Endodermal cell (in vitro differentiated cells): ENCODE results near the gene MSGN1. TPM values are rescaled to one million over a fixed set of nuclear protein-coding genes. Genes with fewer than 3 reads are reported as not detected.

Experiments
- DNase-seq: peaks from one replicate; pipeline ENCODE4 v3.0.0-alpha.2; 2017
- H3K27ac ChIP-seq: 2 replicates; pipeline ENCODE4 v1.5.1; 2013; ENCODE audit warnings: mild to moderate bottlenecking, low read depth, low read length, moderate library complexity
- H3K27me3 ChIP-seq: 2 replicates; pipeline ENCODE4 v1.6.1; 2013; ENCODE audit warnings: mild to moderate bottlenecking, low read length, moderate library complexity; ENCODE audit not compliant: insufficient read depth, control insufficient read depth, poor library complexity, severe bottlenecking
- H3K36me3 ChIP-seq: 2 replicates; pipeline ENCODE4 v1.7.0; 2013; ENCODE audit warnings: mild to moderate bottlenecking, low read length, moderate library complexity; ENCODE audit not compliant: control insufficient read depth, insufficient read depth
- H3K4me1 ChIP-seq: one replicate; pipeline ENCODE4 v1.7.0; 2013; ENCODE audit warnings: low read length; ENCODE audit not compliant: control insufficient read depth, insufficient read depth
- H3K4me3 ChIP-seq: 2 replicates; pipeline ENCODE4 v1.5.1; 2013; ENCODE audit warnings: mild to moderate bottlenecking, low read length, moderate library complexity
- H3K9ac ChIP-seq: 2 replicates; pipeline ENCODE4 v1.6.1; 2013; ENCODE audit warnings: mild to moderate bottlenecking, low read length, moderate library complexity; ENCODE audit not compliant: poor library complexity, severe bottlenecking; ENCODE audit errors: extremely low read depth
- H3K9me3 ChIP-seq: 2 replicates; pipeline ENCODE4 v1.6.1; 2013; ENCODE audit warnings: mild to moderate bottlenecking, low read length, moderate library complexity; ENCODE audit not compliant: control insufficient read depth
- H3K27ac Mint-ChIP-seq: 2 replicates; pipeline ENCODE4 v1.8.0; 2020; ENCODE audit warnings: mixed read lengths
- H3K27me3 Mint-ChIP-seq: 2 replicates; pipeline ENCODE4 v1.8.0; 2021; ENCODE audit warnings: mild to moderate bottlenecking, mixed read lengths; ENCODE audit not compliant: insufficient read depth
- H3K36me3 Mint-ChIP-seq: 2 replicates; pipeline ENCODE4 v1.8.0; 2020; ENCODE audit warnings: low read depth, mixed read lengths
- H3K4me1 Mint-ChIP-seq: 2 replicates; pipeline ENCODE4 v1.8.0; 2020; ENCODE audit warnings: mixed read lengths
- H3K4me3 Mint-ChIP-seq: 2 replicates; pipeline ENCODE4 v1.8.0; 2020; ENCODE audit warnings: mild to moderate bottlenecking, moderate library complexity, mixed read lengths
- H3K9me3 Mint-ChIP-seq: 2 replicates; pipeline ENCODE4 v1.8.0; 2020; ENCODE audit warnings: mild to moderate bottlenecking, mixed read lengths
- WGBS, 2 experiments: methylation state at CpG; one replicate each; pipeline versions ENCODE4 v1.1.5 to v1.1.7; 2013; ENCODE audit warnings: missing lambda C conversion rate in 2 of 2, mixed read lengths in 1 of 2; ENCODE audit not compliant: insufficient coverage in 1 of 2, insufficient read length in 1 of 2; 5-methylcytosine and 5-hydroxymethylcytosine counted together
- total RNA-seq, 2 donors: library from RNA; stranded (reverse); fragmentation: NEBNext Ultra II Directional in 1 of 2; extraction: Animal tissue kit (Norgen Biotek cat#: 25700) in 1 of 2; gene quantifications; 2 replicates in 1 of 2; 3 replicates in 1 of 2; pipeline ENCODE4 v1.2.1, GENCODE V29; 2021
- TF ChIP-seq, protein P1 (sequence below): fragments of 200-600 bp; sonication (generic); conservative IDR thresholded peaks from 2 replicates; pipeline ENCODE4 v1.5.0; 2021; ENCODE audit warnings: antibody characterized with exemption, mild to moderate bottlenecking

The MSGN1 gene
- total RNA-seq, 2 donors from 2014 or later = not detected

DNA sequence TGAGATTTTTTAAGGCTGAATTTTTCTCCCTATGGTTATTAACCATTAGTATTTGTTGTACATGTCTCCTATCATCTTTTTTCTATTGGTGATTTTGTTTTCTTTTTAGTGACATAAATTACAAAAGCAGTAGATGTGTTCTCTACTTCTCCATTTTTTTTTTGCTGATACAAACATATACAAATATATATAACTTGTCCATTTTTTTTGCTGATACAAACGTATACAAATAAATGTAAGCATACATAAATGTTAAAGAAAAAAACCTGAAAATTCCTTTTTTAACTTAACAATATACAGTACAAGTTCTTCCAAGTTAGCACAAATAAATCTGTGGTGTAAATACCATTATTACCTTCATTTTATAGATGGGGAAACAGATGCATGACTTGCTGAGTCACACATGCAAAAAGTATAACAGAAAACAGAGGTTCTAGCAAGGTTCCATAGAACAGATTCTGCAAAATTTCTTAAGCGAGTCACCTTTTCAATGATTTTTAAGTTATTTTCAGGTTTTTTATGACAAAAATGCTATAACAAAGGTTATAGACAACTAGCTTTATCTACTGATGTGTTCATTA lies 2.1 kb downstream of the MSGN1 start:
- Histone ChIP-seq H3K9me3 (no peaks in the 10 kb centered on the region), H3K36me3 (no peaks in the 10 kb centered on the region), H3K27ac (no peak overlapping the region), H3K4me3 (no peak overlapping the region), H3K9ac (no peak overlapping the region), H3K4me1 (peaks cover 3% of the 10 kb centered on the region), H3K27me3 (no peaks in the 10 kb centered on the region)
- Mint-ChIP-seq H3K4me3 (no peak overlapping the region), H3K27me3 (no peaks in the 10 kb centered on the region), H3K9me3 (no peaks in the 10 kb centered on the region), H3K36me3 (no peaks in the 10 kb centered on the region), H3K27ac (no peak overlapping the region), H3K4me1 (peaks cover 18% of the 10 kb centered on the region)
- TF ChIP-seq, protein P1, sequence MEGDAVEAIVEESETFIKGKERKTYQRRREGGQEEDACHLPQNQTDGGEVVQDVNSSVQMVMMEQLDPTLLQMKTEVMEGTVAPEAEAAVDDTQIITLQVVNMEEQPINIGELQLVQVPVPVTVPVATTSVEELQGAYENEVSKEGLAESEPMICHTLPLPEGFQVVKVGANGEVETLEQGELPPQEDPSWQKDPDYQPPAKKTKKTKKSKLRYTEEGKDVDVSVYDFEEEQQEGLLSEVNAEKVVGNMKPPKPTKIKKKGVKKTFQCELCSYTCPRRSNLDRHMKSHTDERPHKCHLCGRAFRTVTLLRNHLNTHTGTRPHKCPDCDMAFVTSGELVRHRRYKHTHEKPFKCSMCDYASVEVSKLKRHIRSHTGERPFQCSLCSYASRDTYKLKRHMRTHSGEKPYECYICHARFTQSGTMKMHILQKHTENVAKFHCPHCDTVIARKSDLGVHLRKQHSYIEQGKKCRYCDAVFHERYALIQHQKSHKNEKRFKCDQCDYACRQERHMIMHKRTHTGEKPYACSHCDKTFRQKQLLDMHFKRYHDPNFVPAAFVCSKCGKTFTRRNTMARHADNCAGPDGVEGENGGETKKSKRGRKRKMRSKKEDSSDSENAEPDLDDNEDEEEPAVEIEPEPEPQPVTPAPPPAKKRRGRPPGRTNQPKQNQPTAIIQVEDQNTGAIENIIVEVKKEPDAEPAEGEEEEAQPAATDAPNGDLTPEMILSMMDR = no peak
- 92 to 100% methylated on average over 1 to 2 of the region's 2 CpGs for WGBS, 2 experiments
- DNase-seq = no peak

GRCh38 chr2:17821080-17821479 lies 4.8 kb downstream of the MSGN1 start:
- Histone ChIP-seq H3K9ac (no peak overlapping the region), H3K27me3 (no peaks in the 10 kb centered on the region), H3K9me3 (no peaks in the 10 kb centered on the region), H3K4me1 (peaks cover 3% of the 10 kb centered on the region), H3K27ac (no peak overlapping the region), H3K36me3 (no peaks in the 10 kb centered on the region), H3K4me3 (no peak overlapping the region)
- H3K4me1 Mint-ChIP-seq = peaks cover 8% of the 10 kb centered on the region
- H3K9me3 Mint-ChIP-seq = no peaks in the 10 kb centered on the region
- no peak for DNase-seq
- H3K27ac Mint-ChIP-seq = no peak overlapping the region
- WGBS, 2 experiments = 82 to 89% methylated on average over 3 of the region's 3 CpGs
- no peak overlapping the region for H3K4me3 Mint-ChIP-seq
- H3K36me3 Mint-ChIP-seq = no peaks in the 10 kb centered on the region
- TF ChIP-seq, protein P1 = no peak
- H3K27me3 Mint-ChIP-seq = peaks cover 8% of the 10 kb centered on the region

GRCh38 chr2:17821535-17822444 lies 5.5 kb downstream of the MSGN1 start:
- peak; percentile 62 for DNase-seq
- Mint-ChIP-seq H3K9me3 (no peaks in the 10 kb centered on the region), H3K4me1 (peaks cover 6% of the 10 kb centered on the region), H3K27me3 (peaks cover 9% of the 10 kb centered on the region), H3K4me3 (no peak overlapping the region), H3K27ac (no peak overlapping the region), H3K36me3 (no peaks in the 10 kb centered on the region)
- no peak overlapping the region for H3K4me3 ChIP-seq
- TF ChIP-seq, protein P1 = no peak
- 77 to 85% methylated on average over 5 to 7 of the region's 7 CpGs for WGBS, 2 experiments
- H3K27me3 ChIP-seq = no peaks in the 10 kb centered on the region
- H3K4me1 ChIP-seq = peaks cover 3% of the 10 kb centered on the region
- H3K9me3 ChIP-seq = no peaks in the 10 kb centered on the region
- H3K36me3 ChIP-seq = no peaks in the 10 kb centered on the region
- no peak overlapping the region for H3K9ac ChIP-seq
- H3K27ac ChIP-seq = no peak overlapping the region
